ENCODE data around the gene FMO5. TPM values are rescaled to one million over a fixed set of nuclear protein-coding genes. Genes with fewer than 3 reads are reported as not detected.
"Not testable (repeated sequence)": the region's sequence is repeated elsewhere in the genome, so short reads cannot be mapped to it uniquely, and the experiment has no call there.

The FMO5 gene
- total RNA-seq, 6 donors from 2014 or later, result 37.4 to 258 (median 121) TPM

GRCh38 chr1:147201276-147201675, 23.9 kb downstream of the FMO5 start:
- ATAC-seq (ENCODE audit: low FRiP score in 2 of 2) (no peak), DNase-seq (no peak)
- TF ChIP-seq POLR2AphosphoS5 (IDR thresholded peaks at IDR 0.05), result no peak
- TF ChIP-seq POLR2A (IDR thresholded peaks at IDR 0.05), result no peak
- TF ChIP-seq, protein P1, sequence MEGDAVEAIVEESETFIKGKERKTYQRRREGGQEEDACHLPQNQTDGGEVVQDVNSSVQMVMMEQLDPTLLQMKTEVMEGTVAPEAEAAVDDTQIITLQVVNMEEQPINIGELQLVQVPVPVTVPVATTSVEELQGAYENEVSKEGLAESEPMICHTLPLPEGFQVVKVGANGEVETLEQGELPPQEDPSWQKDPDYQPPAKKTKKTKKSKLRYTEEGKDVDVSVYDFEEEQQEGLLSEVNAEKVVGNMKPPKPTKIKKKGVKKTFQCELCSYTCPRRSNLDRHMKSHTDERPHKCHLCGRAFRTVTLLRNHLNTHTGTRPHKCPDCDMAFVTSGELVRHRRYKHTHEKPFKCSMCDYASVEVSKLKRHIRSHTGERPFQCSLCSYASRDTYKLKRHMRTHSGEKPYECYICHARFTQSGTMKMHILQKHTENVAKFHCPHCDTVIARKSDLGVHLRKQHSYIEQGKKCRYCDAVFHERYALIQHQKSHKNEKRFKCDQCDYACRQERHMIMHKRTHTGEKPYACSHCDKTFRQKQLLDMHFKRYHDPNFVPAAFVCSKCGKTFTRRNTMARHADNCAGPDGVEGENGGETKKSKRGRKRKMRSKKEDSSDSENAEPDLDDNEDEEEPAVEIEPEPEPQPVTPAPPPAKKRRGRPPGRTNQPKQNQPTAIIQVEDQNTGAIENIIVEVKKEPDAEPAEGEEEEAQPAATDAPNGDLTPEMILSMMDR (IDR thresholded peaks at IDR 0.05), result no peak
- no peak for TF ChIP-seq EP300 (IDR thresholded peaks at IDR 0.05)
- Histone ChIP-seq H3K9me3 (no peaks in the 10 kb centered on the region), H3K4me3 (no peak overlapping the region), H3K27ac (no peak overlapping the region), H3K4me1 (peaks cover 0 to 4% (median 0%) of the 10 kb centered on the region in 4 donors), H3K27me3 (no peaks in the 10 kb centered on the region), H3K36me3 (peaks cover 0 to 8% (median 2%) of the 10 kb centered on the region in 4 donors)
- 80 to 81% methylated on average over 4 of the region's 4 CpGs for WGBS, 2 donors

DNA sequence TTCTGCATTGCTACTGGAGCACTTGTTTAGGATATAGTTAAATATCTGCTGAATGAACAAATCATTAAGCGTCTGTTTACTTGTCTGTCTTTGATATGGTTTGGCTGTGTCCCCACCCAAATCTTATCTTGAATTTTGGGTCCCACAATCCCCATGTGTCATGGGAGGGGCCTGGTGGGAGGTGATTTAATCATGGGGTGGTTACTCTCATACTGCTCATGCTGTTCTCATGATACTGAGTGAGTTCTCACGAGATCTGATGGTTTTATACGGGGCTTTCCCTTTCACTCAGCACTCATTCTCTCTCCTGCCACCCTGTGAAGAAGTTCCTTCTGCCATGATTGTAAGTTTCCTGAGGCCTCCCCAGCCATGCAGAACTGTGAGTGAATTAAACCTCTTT, 27.8 kb downstream of the FMO5 start:
- WGBS, 2 donors, result 56 to 61% methylated on average over 3 of the region's 3 CpGs
- not testable (repeated sequence) for DNase-seq; H3K27me3 ChIP-seq; H3K4me3 ChIP-seq; H3K9me3 ChIP-seq; H3K4me1 ChIP-seq; H3K27ac ChIP-seq; H3K36me3 ChIP-seq; ATAC-seq (ENCODE audit: low FRiP score in 2 of 2)

DNA sequence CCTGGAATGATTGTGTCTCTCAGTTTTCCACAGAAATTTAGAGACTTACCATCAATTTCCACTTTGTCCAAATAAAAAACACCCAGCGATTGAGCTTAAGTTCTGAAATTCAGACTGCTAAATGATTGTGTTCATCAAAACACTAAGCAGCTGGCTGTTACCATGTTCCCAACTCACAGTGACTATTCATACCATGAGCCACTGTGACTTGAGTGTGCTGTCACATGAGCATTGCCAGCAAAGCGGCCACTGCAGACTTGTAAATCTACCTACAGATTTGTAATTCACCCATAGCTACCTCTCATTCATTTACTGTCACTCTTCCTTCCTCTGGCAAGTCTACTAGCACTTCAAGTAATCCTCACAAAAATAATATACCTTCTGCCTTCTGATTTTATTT, 35.6 kb downstream of the FMO5 start:
- 80 to 94% methylated on average over 2 of the region's 2 CpGs for WGBS, 2 donors
- H3K9me3 ChIP-seq, result no peaks in the 10 kb centered on the region
- no peaks in the 10 kb centered on the region for H3K4me1 ChIP-seq
- DNase-seq (no peak), ATAC-seq (ENCODE audit: low FRiP score in 2 of 2) (no peak)
- H3K36me3 ChIP-seq, result no peaks in the 10 kb centered on the region
- H3K4me3 ChIP-seq, result no peak overlapping the region
- H3K27me3 ChIP-seq, result no peaks in the 10 kb centered on the region
- no peak overlapping the region for H3K27ac ChIP-seq
- TF ChIP-seq POLR2A (IDR thresholded peaks at IDR 0.05) (no peak), POLR2AphosphoS5 (IDR thresholded peaks at IDR 0.05) (no peak), EP300 (IDR thresholded peaks at IDR 0.05) (no peak)
- TF ChIP-seq, protein P1 (IDR thresholded peaks at IDR 0.05), result no peak

- H3K36me3 ChIP-seq, result no peaks in the 10 kb centered on the region
- no peak overlapping the region for H3K27ac ChIP-seq
- DNase-seq (no peak), ATAC-seq (ENCODE audit: low FRiP score in 2 of 2) (no peak)
- H3K4me1 ChIP-seq, result no peaks in the 10 kb centered on the region
- TF ChIP-seq POLR2AphosphoS5 (IDR thresholded peaks at IDR 0.05) (no peak), EP300 (IDR thresholded peaks at IDR 0.05) (no peak), POLR2A (IDR thresholded peaks at IDR 0.05) (no peak)
- TF ChIP-seq, protein P1 (IDR thresholded peaks at IDR 0.05), result no peak
- no peaks in the 10 kb centered on the region for H3K27me3 ChIP-seq
- 73 to 77% methylated on average over 2 of the region's 2 CpGs for WGBS, 2 donors
- H3K4me3 ChIP-seq, result no peak overlapping the region
- no peaks in the 10 kb centered on the region for H3K9me3 ChIP-seq
Measured at GRCh38 chr1:147185432-147185831, 39.7 kb downstream of the FMO5 start.

- H3K27me3 ChIP-seq, result no peaks in the 10 kb centered on the region
- ATAC-seq (ENCODE audit: low FRiP score in 2 of 2) (peak in 1 of 2 donors; percentile 46), DNase-seq (peak in 1 of 2 donors; percentile 86)
- no peak overlapping the region for H3K27ac ChIP-seq
- H3K4me1 ChIP-seq, result peaks cover 9 to 19% (median 15%) of the 10 kb centered on the region in 4 donors
- H3K36me3 ChIP-seq, result no peaks in the 10 kb centered on the region
- H3K9me3 ChIP-seq, result no peaks in the 10 kb centered on the region
- TF ChIP-seq, protein P1 (IDR thresholded peaks at IDR 0.05), result no peak
- no peak for TF ChIP-seq POLR2A (IDR thresholded peaks at IDR 0.05)
- TF ChIP-seq EP300 (IDR thresholded peaks at IDR 0.05), result no peak
- TF ChIP-seq POLR2AphosphoS5 (IDR thresholded peaks at IDR 0.05), result no peak
- peak overlapping the region in 2 of 4 donors; percentile 20 to 31 for H3K4me3 ChIP-seq
- WGBS, 2 donors, result 48 to 56% methylated on average over 32 to 36 of the region's 36 CpGs
Measured at GRCh38 chr1:147177611-147178380, 47.3 kb downstream of the FMO5 start.

All from upper lobe of left lung (tissue), 6 donors.